SK-N-SH treated with all-trans-retinoic acid at 6 μM for 48 hours (cell line): ENCODE data around the gene NFIL3.

Experiments
- ATAC-seq: fragments of 200-7000 bp; cut with Tn5 transposase; 3 replicates; pipeline ENCODE4 v1.9.1; 2020; ENCODE audit warnings: mild to moderate bottlenecking, moderate library complexity
- ARNTL ChIP-seq: fragments of 450-650 bp; formaldehyde crosslinking; IDR thresholded peaks from 2 replicates; pipeline ENCODE4 v1.5.0; 2020; ENCODE audit warnings: low read depth, mild to moderate bottlenecking, moderate library complexity, borderline replicate concordance
- BACH2 ChIP-seq: fragments of 250-450 bp; sonication (Bioruptor Pico); IDR thresholded peaks from 2 replicates; pipeline ENCODE4 v1.9.0; 2021; ENCODE audit warnings: mild to moderate bottlenecking, borderline replicate concordance
- CSDC2 ChIP-seq: fragments of 250-450 bp; sonication (Bioruptor Pico); IDR thresholded peaks from 2 replicates; pipeline ENCODE4 v1.5.0; 2020; ENCODE audit warnings: mild to moderate bottlenecking, moderate library complexity
- ESRRG ChIP-seq: fragments of 250-450 bp; sonication (Bioruptor Pico); IDR thresholded peaks from 2 replicates; pipeline ENCODE4 v1.6.1; 2021; ENCODE audit warnings: mild to moderate bottlenecking
- GLIS3 ChIP-seq: fragments of 250-450 bp; sonication (Bioruptor Pico); IDR thresholded peaks from 2 replicates; pipeline ENCODE4 v1.5.0; 2020; ENCODE audit warnings: mild to moderate bottlenecking, moderate library complexity
- ISL1 ChIP-seq: fragments of 250-450 bp; sonication (Bioruptor Pico); IDR thresholded peaks from 2 replicates; pipeline ENCODE4 v2.1.2; 2022; ENCODE audit warnings: mild to moderate bottlenecking, moderate library complexity
- OSR1 ChIP-seq: fragments of 250-450 bp; sonication (Bioruptor Pico); IDR thresholded peaks from 2 replicates; pipeline ENCODE4 v1.8.0; 2022; ENCODE audit warnings: moderate library complexity, mild to moderate bottlenecking, inconsistent platforms
- PPARA ChIP-seq: fragments of 250-450 bp; sonication (Bioruptor Pico); IDR thresholded peaks from 2 replicates; pipeline ENCODE4 v1.5.0; 2020; ENCODE audit warnings: mild to moderate bottlenecking, borderline replicate concordance
- RARB ChIP-seq: fragments of 250-450 bp; sonication (Bioruptor Pico); IDR thresholded peaks from 2 replicates; pipeline ENCODE4 v1.8.0; 2021; ENCODE audit warnings: mild to moderate bottlenecking, moderate library complexity
- SNAI2 ChIP-seq: fragments of 250-450 bp; sonication (Bioruptor Pico); IDR thresholded peaks from 2 replicates; pipeline ENCODE4 v1.5.0; 2020; ENCODE audit warnings: mild to moderate bottlenecking, moderate library complexity
- TCF4 ChIP-seq: fragments of 250-450 bp; sonication (Bioruptor Pico); IDR thresholded peaks from 2 replicates; pipeline ENCODE4 v1.8.0; 2021; ENCODE audit warnings: mild to moderate bottlenecking, moderate library complexity, borderline replicate concordance
- TOX ChIP-seq: fragments of 250-450 bp; sonication (Bioruptor Pico); IDR thresholded peaks from 2 replicates; pipeline ENCODE4 v1.8.0; 2021; ENCODE audit warnings: mild to moderate bottlenecking, moderate library complexity, borderline replicate concordance
- ZC3H10 ChIP-seq: fragments of 250-450 bp; sonication (Bioruptor Pico); IDR thresholded peaks from 2 replicates; pipeline ENCODE4 v1.5.1; 2021; ENCODE audit warnings: mild to moderate bottlenecking, moderate library complexity
- ZFP3 ChIP-seq: fragments of 250-450 bp; sonication (Bioruptor Pico); IDR thresholded peaks from 2 replicates; pipeline ENCODE4 v1.5.0; 2020; ENCODE audit warnings: mild to moderate bottlenecking, moderate library complexity
- ZFP30 ChIP-seq: fragments of 450-650 bp; formaldehyde crosslinking; IDR thresholded peaks from 2 replicates; pipeline ENCODE4 v1.5.0; 2022; ENCODE audit warnings: mild to moderate bottlenecking, moderate library complexity
- ZNF565 ChIP-seq: fragments of 450-650 bp; formaldehyde crosslinking; conservative IDR thresholded peaks from 2 replicates; pipeline ENCODE4 v1.5.0; 2020; ENCODE audit warnings: low read depth, mild to moderate bottlenecking, moderate library complexity
- ZNF70 ChIP-seq: fragments of 450-650 bp; formaldehyde crosslinking; IDR thresholded peaks from 2 replicates; pipeline ENCODE4 v1.5.0; 2020; ENCODE audit warnings: mild to moderate bottlenecking, moderate library complexity
- ZNF8 ChIP-seq: fragments of 450-650 bp; formaldehyde crosslinking; IDR thresholded peaks from 2 replicates; pipeline ENCODE4 v1.5.0; 2020; ENCODE audit warnings: mild to moderate bottlenecking, moderate library complexity
- TF ChIP-seq, protein P1 (sequence below): fragments of 250-450 bp; sonication (Bioruptor Pico); IDR thresholded peaks from 2 replicates; pipeline ENCODE4 v1.8.0; 2020; ENCODE audit warnings: mild to moderate bottlenecking, moderate library complexity, borderline replicate concordance
- TF ChIP-seq, protein P2 (sequence below): fragments of 250-450 bp; sonication (Bioruptor Pico); IDR thresholded peaks from 2 replicates; pipeline ENCODE4 v1.5.1; 2021; ENCODE audit warnings: mild to moderate bottlenecking, moderate library complexity
- TF ChIP-seq, protein P3 (sequence below): fragments of 250-450 bp; sonication (Bioruptor Pico); IDR thresholded peaks from 2 replicates; pipeline ENCODE4 v1.8.0; 2021; ENCODE audit warnings: low read depth, mild to moderate bottlenecking, moderate library complexity, borderline replicate concordance

Gene NFIL3

DNA sequence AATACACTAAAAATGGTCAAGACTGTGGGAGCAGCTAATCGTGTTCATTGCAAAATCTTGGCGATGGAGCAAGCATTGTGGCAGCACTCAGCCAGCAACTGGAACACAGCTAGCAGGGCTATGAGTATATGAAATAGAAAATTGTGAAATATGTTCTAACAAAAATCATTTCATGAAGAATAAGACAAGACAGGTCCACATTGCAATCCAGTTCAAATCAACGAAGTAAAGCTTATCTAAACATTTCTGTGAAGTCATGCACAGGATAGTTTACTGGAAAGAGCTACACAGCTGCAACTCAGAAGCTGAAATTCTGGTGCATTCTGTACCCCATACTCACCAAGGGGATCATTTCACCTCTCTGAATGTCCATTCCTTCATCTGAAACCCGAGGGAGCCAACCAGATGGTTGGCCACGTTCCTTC, 5.3 kb upstream of the NFIL3 start:
- ATAC-seq: no peak

DNA sequence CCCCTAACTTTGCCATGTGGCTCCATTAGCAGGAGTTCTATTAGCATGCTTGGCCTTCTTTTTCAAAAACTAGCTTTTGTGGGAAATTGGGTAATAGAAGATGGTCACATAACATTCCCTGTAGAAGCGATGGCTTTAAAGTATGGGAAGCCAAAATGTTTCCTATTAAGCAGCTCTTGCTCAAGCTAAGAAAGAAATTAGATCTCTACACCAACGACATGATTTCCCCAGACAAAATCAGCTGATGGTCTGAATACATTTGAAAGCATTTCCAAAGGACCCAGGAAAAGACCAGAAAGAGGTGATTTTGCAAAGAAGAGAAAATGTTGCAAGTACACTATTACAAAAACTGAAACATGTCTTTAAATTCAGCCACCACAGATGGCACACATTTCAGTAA, 4.8 kb upstream of the NFIL3 start:
- TF ChIP-seq, protein P1, sequence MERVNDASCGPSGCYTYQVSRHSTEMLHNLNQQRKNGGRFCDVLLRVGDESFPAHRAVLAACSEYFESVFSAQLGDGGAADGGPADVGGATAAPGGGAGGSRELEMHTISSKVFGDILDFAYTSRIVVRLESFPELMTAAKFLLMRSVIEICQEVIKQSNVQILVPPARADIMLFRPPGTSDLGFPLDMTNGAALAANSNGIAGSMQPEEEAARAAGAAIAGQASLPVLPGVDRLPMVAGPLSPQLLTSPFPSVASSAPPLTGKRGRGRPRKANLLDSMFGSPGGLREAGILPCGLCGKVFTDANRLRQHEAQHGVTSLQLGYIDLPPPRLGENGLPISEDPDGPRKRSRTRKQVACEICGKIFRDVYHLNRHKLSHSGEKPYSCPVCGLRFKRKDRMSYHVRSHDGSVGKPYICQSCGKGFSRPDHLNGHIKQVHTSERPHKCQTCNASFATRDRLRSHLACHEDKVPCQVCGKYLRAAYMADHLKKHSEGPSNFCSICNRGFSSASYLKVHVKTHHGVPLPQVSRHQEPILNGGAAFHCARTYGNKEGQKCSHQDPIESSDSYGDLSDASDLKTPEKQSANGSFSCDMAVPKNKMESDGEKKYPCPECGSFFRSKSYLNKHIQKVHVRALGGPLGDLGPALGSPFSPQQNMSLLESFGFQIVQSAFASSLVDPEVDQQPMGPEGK (CRISPR knock-in tag): no peak
- no peak for TF ChIP-seq SNAI2 (CRISPR knock-in tag)
- TF ChIP-seq BACH2: no peak
- no peak for TF ChIP-seq TOX (CRISPR knock-in tag)
- TF ChIP-seq ESRRG (CRISPR knock-in tag): no peak
- TF ChIP-seq, protein P2, sequence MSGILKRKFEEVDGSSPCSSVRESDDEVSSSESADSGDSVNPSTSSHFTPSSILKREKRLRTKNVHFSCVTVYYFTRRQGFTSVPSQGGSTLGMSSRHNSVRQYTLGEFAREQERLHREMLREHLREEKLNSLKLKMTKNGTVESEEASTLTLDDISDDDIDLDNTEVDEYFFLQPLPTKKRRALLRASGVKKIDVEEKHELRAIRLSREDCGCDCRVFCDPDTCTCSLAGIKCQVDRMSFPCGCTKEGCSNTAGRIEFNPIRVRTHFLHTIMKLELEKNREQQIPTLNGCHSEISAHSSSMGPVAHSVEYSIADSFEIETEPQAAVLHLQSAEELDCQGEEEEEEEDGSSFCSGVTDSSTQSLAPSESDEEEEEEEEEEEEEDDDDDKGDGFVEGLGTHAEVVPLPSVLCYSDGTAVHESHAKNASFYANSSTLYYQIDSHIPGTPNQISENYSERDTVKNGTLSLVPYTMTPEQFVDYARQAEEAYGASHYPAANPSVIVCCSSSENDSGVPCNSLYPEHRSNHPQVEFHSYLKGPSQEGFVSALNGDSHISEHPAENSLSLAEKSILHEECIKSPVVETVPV (CRISPR knock-in tag): no peak
- no peak for TF ChIP-seq ZFP30 (CRISPR knock-in tag)
- no peak for TF ChIP-seq OSR1 (CRISPR knock-in tag)
- no peak for TF ChIP-seq ZC3H10 (CRISPR knock-in tag)
- no peak for TF ChIP-seq GLIS3 (CRISPR knock-in tag)
- TF ChIP-seq CSDC2 (CRISPR knock-in tag): no peak
- TF ChIP-seq, protein P3, sequence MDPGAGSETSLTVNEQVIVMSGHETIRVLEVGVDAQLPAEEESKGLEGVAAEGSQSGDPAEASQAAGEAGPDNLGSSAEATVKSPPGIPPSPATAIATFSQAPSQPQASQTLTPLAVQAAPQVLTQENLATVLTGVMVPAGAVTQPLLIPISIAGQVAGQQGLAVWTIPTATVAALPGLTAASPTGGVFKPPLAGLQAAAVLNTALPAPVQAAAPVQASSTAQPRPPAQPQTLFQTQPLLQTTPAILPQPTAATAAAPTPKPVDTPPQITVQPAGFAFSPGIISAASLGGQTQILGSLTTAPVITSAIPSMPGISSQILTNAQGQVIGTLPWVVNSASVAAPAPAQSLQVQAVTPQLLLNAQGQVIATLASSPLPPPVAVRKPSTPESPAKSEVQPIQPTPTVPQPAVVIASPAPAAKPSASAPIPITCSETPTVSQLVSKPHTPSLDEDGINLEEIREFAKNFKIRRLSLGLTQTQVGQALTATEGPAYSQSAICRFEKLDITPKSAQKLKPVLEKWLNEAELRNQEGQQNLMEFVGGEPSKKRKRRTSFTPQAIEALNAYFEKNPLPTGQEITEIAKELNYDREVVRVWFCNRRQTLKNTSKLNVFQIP (CRISPR knock-in tag): no peak
- TF ChIP-seq TCF4 (CRISPR knock-in tag): no peak
- TF ChIP-seq PPARA (CRISPR knock-in tag): no peak
- no peak for TF ChIP-seq ZFP3 (CRISPR knock-in tag)
- TF ChIP-seq ZNF70 (CRISPR knock-in tag): no peak
- TF ChIP-seq ZNF565 (CRISPR knock-in tag): no peak
- no peak for TF ChIP-seq ZNF8 (CRISPR knock-in tag)
- TF ChIP-seq ARNTL (CRISPR knock-in tag): no peak
- no peak for TF ChIP-seq RARB (CRISPR knock-in tag)
- ATAC-seq: no peak

More for the DNA sequence above, 5.3 kb upstream of the NFIL3 start:
- no peak for TF ChIP-seq ZC3H10 (CRISPR knock-in tag)
- no peak for TF ChIP-seq TCF4 (CRISPR knock-in tag)

DNA sequence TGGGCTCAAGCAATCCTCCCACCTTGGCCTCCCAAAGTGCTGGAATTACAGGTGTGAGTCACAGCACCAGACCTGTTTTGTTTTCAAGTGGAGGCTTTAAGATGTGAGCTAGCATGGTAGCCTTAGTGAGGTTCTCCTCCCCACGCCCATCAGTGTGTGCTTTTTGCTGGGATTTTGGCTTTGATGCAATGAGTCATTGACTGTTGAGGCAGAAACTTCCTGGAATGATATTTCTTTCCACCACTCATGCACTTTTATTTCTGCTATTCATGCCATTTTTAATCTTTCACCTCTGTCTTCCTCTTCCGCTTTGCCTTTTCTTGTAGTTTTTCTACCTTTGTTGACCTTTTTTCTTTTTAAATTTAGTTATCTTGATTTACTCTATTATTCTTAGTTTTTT, 4.2 kb upstream of the NFIL3 start:
- no peak for ATAC-seq
- TF ChIP-seq, protein P3 (CRISPR knock-in tag): no peak
- TF ChIP-seq, protein P1 (CRISPR knock-in tag): no peak
- no peak for TF ChIP-seq ISL1 (CRISPR knock-in tag)
- no peak for TF ChIP-seq GLIS3 (CRISPR knock-in tag)
- TF ChIP-seq, all 23 proteins: peak for 0
